ENCODE results near the gene MEAK7.
"Not testable (repeated sequence)": the region's sequence is repeated elsewhere in the genome, so short reads cannot be mapped to it uniquely, and the experiment has no call there.

Gene MEAK7

DNA sequence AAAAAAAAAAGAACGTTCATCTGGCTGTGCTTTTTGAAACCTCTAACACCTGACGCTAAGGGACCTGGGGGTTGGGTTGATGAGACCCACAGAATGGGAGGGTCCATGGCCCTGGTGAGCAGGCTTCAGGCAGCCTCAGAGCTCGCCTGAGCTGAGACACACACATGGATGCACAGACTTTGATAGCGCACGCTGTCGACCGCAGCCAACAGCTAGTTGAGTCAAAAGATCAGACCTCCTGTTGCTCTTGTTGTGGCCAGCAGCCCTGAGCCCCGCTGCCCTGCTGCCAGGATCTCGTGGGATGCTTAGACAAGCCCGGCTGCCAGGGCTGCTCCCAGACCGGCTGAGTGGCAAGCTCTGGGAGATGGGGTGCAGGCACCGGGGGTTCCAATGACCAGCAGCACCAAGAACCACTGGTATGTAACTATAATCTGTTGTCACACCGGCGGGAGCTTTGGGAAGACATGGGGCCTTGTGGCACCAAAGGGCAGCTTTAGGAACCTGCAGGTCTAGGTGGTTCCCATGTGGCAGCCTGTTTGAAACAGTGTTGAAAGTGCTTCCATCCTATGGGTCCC is 20.0 kb upstream of the MEAK7 start:
- H3K4me1 ChIP-seq (ENCODE audit: insufficient read depth, insufficient read length), result peaks cover 16% of the 10 kb centered on the region
- no peaks in the 10 kb centered on the region for H3K27me3 ChIP-seq (ENCODE audit: insufficient read depth, insufficient read length)
- DNase-seq (ENCODE audit: low read depth, low spot score), result no peak
- peaks cover 7% of the 10 kb centered on the region for H3K9me3 ChIP-seq (ENCODE audit: insufficient read depth, low read length)
- no peak overlapping the region for H3K4me3 ChIP-seq (ENCODE audit: insufficient read length, low read depth)
- no peak overlapping the region for H3K9ac ChIP-seq (ENCODE audit: insufficient read length, low read depth)
- TF ChIP-seq SUZ12 (IDR thresholded peaks at IDR 0.05; ENCODE audit: extremely low read depth, insufficient read depth, insufficient read length) (no peak), YY1 (IDR thresholded peaks at IDR 0.05; ENCODE audit: insufficient read depth, insufficient read length) (no peak), ZNF274 (IDR thresholded peaks at IDR 0.05; ENCODE audit: low read depth, low read length) (no peak)
- no peaks in the 10 kb centered on the region for H3K36me3 ChIP-seq (ENCODE audit: insufficient read depth, insufficient read length, low read length)

DNA sequence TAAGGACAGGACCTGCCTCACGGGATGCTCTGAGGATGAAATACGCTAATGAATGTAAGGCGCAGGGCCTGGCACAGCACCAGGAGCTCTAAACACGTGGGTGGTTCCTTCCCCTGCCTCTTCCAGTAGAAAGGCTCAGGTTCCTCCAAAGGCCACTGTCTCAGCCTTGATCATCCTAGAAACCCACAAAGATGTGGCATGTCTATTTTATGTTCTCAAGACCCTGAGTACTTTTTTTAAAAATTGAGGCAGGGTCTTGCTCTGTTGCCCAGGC is 17.0 kb upstream of the MEAK7 start:
- Histone ChIP-seq H3K4me1 (ENCODE audit: insufficient read depth, insufficient read length) (peaks cover 13% of the 10 kb centered on the region), H3K36me3 (ENCODE audit: insufficient read depth, insufficient read length, low read length) (no peaks in the 10 kb centered on the region), H3K9ac (ENCODE audit: insufficient read length, low read depth) (no peak overlapping the region), H3K27me3 (ENCODE audit: insufficient read depth, insufficient read length) (no peaks in the 10 kb centered on the region), H3K4me3 (ENCODE audit: insufficient read length, low read depth) (no peak overlapping the region), H3K9me3 (ENCODE audit: insufficient read depth, low read length) (no peaks in the 10 kb centered on the region)
- DNase-seq (ENCODE audit: low read depth, low spot score), result no peak
- TF ChIP-seq SUZ12 (IDR thresholded peaks at IDR 0.05; ENCODE audit: extremely low read depth, insufficient read depth, insufficient read length) (no peak), YY1 (IDR thresholded peaks at IDR 0.05; ENCODE audit: insufficient read depth, insufficient read length) (no peak), ZNF274 (IDR thresholded peaks at IDR 0.05; ENCODE audit: low read depth, low read length) (no peak)

DNA sequence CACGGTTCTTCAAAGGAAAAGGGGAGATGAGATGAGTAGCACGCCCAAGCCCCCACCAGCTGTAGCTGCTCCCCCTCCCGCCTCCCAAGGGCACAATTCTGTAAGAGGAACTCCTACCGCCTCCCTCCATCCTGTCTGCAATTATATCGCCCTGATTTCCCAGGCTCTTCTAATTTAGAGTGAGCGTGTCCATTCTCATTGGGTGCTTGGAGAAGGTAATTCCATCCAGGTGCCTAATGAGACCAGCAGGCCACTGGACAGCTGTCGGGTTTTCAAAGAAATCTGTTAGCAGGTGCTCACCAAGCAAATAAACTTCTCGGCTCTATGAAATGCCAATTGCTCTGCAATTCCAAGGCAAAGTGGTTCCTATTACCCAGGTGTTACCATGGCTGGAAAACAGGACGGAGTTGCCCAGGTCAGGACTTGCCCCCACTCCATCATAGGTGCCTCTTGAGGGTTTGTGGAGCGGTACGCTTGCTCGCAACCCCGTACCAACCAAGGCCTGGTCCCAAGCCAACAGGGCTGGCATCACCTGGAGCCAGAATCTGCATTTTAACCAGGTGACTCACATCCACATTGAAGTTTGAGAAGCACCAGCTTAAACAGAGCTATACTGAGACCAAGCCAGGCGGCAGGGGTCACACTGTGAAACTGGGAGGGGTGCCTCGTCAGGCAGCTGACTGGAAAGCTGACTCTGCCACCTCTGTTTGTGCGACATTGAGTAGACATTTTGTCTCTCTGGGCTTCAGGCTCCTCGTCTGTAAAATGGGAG is 16.5 kb upstream of the MEAK7 start:
- DNase-seq (ENCODE audit: low read depth, low spot score), result no peak
- H3K36me3 ChIP-seq (ENCODE audit: insufficient read depth, insufficient read length, low read length), result no peaks in the 10 kb centered on the region
- H3K9me3 ChIP-seq (ENCODE audit: insufficient read depth, low read length), result no peaks in the 10 kb centered on the region
- H3K9ac ChIP-seq (ENCODE audit: insufficient read length, low read depth), result no peak overlapping the region
- no peak overlapping the region for H3K4me3 ChIP-seq (ENCODE audit: insufficient read length, low read depth)
- no peaks in the 10 kb centered on the region for H3K27me3 ChIP-seq (ENCODE audit: insufficient read depth, insufficient read length)
- peaks cover 12% of the 10 kb centered on the region for H3K4me1 ChIP-seq (ENCODE audit: insufficient read depth, insufficient read length)
- no peak for TF ChIP-seq YY1 (IDR thresholded peaks at IDR 0.05; ENCODE audit: insufficient read depth, insufficient read length)

DNA sequence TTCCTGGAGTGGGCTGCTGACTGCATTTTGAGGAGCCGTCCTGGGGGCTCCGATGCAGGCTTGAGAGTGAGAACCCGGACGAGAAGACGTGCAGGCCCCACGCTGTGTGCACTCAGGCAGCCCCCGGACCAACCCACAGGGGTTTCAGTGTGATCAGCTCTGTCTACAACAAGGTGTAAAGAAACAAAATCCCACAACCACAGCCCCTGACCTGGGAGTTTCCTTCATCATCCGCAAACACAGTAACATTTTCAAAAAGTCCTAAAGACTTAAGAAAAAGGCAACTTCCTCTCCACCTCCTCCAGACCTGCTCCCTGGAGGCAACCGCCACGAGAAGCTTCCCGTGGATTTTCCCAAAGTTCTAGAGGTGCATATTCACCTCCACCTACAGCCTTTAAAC is 15.4 kb upstream of the MEAK7 start:
- H3K4me1 ChIP-seq (ENCODE audit: insufficient read depth, insufficient read length), result peaks cover 18% of the 10 kb centered on the region
- no peaks in the 10 kb centered on the region for H3K36me3 ChIP-seq (ENCODE audit: insufficient read depth, insufficient read length, low read length)
- no peak overlapping the region for H3K4me3 ChIP-seq (ENCODE audit: insufficient read length, low read depth)
- no peaks in the 10 kb centered on the region for H3K27me3 ChIP-seq (ENCODE audit: insufficient read depth, insufficient read length)
- no peak overlapping the region for H3K9ac ChIP-seq (ENCODE audit: insufficient read length, low read depth)
- DNase-seq (ENCODE audit: low read depth, low spot score), result no peak
- H3K9me3 ChIP-seq (ENCODE audit: insufficient read depth, low read length), result no peaks in the 10 kb centered on the region
- TF ChIP-seq SUZ12 (IDR thresholded peaks at IDR 0.05; ENCODE audit: extremely low read depth, insufficient read depth, insufficient read length) (no peak), YY1 (IDR thresholded peaks at IDR 0.05; ENCODE audit: insufficient read depth, insufficient read length) (no peak), ZNF274 (IDR thresholded peaks at IDR 0.05; ENCODE audit: low read depth, low read length) (no peak)

DNA sequence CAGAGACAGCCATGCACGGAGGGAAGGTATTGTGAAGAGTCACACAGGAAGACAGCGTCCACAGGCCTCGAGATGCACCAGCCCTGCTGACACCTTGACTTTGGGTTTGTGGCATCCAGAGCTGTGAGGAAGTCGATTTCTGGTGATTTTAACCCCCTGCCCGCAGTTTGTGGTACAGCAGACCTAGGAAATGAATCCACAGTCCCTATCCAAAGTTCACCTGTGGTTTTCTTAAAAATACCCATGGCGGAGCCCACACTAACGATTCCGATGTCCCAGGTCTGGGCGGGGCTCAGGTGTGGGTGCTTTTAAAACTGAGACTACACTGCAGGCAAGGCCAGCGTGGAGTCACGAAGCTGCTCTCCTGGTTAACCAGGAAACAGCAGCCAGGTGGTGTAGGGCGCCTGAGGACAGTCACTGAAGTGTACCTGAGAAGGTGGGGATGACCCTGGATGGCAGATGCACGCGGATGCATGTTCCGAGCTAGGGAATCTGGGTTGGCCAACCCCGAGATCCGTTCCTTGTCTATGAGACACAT is 14.4 kb upstream of the MEAK7 start:
- Histone ChIP-seq H3K36me3 (ENCODE audit: insufficient read depth, insufficient read length, low read length) (no peaks in the 10 kb centered on the region), H3K27me3 (ENCODE audit: insufficient read depth, insufficient read length) (no peaks in the 10 kb centered on the region), H3K4me3 (ENCODE audit: insufficient read length, low read depth) (no peak overlapping the region), H3K4me1 (ENCODE audit: insufficient read depth, insufficient read length) (peaks cover 12% of the 10 kb centered on the region), H3K9ac (ENCODE audit: insufficient read length, low read depth) (no peak overlapping the region), H3K9me3 (ENCODE audit: insufficient read depth, low read length) (no peaks in the 10 kb centered on the region)
- DNase-seq (ENCODE audit: low read depth, low spot score), result no peak
- no peak for TF ChIP-seq YY1 (IDR thresholded peaks at IDR 0.05; ENCODE audit: insufficient read depth, insufficient read length)
- no peak for TF ChIP-seq SUZ12 (IDR thresholded peaks at IDR 0.05; ENCODE audit: extremely low read depth, insufficient read depth, insufficient read length)
- TF ChIP-seq ZNF274 (IDR thresholded peaks at IDR 0.05; ENCODE audit: low read depth, low read length), result no peak

DNA sequence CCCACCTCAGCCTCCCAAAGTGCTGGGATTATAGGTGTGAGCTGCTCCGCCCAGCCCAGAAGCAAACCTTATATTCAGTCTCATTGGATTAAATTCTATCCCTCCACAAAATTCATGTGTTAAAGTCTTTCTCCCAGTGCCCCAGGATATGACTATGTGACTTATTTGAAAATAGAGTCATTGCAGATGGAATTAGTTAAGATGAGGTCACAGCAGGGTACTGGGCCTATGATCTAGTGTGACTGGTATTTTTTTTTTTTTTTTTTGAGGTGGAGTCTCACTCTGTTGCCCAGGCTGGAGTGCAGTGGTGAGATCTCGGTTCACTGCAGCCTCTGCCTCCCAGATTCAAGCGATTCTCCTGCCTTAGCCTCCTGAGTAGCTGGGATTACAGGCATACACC is 13.8 kb upstream of the MEAK7 start:
- H3K9me3 ChIP-seq (ENCODE audit: insufficient read depth, low read length); H3K4me3 ChIP-seq (ENCODE audit: insufficient read length, low read depth); H3K9ac ChIP-seq (ENCODE audit: insufficient read length, low read depth); H3K27me3 ChIP-seq (ENCODE audit: insufficient read depth, insufficient read length); H3K36me3 ChIP-seq (ENCODE audit: insufficient read depth, insufficient read length, low read length); DNase-seq (ENCODE audit: low read depth, low spot score): not testable (repeated sequence)
- peaks cover 12% of the 10 kb centered on the region for H3K4me1 ChIP-seq (ENCODE audit: insufficient read depth, insufficient read length)

DNA sequence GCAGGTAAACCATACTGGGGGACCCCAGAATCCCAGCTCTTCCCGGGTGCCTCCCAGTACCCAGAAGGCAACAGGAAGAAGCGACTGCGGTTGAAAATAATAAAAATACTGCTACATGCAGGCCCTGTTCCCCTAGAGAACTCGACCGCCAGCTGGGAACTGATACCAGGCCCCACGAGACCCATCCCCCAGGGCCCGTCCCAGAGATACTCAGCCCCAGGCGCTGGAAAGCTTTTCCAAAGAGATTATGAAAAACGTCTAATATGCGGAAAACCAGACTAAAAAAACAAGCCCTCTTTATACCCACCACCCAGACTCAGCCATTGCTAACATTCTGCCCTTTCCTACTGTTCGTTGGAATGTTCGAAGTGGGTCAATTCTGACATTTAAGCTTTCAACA is 12.9 kb upstream of the MEAK7 start:
- no peak for DNase-seq (ENCODE audit: low read depth, low spot score)
- Histone ChIP-seq H3K36me3 (ENCODE audit: insufficient read depth, insufficient read length, low read length) (no peaks in the 10 kb centered on the region), H3K27me3 (ENCODE audit: insufficient read depth, insufficient read length) (no peaks in the 10 kb centered on the region), H3K9me3 (ENCODE audit: insufficient read depth, low read length) (no peaks in the 10 kb centered on the region), H3K9ac (ENCODE audit: insufficient read length, low read depth) (no peak overlapping the region), H3K4me1 (ENCODE audit: insufficient read depth, insufficient read length) (peaks cover 12% of the 10 kb centered on the region), H3K4me3 (ENCODE audit: insufficient read length, low read depth) (no peak overlapping the region)
- TF ChIP-seq SUZ12 (IDR thresholded peaks at IDR 0.05; ENCODE audit: extremely low read depth, insufficient read depth, insufficient read length) (no peak), ZNF274 (IDR thresholded peaks at IDR 0.05; ENCODE audit: low read depth, low read length) (no peak), YY1 (IDR thresholded peaks at IDR 0.05; ENCODE audit: insufficient read depth, insufficient read length) (no peak)

Data from NT2/D1 (cell line).